HG03558 (cell line): ENCODE data around the gene CEBPG.

Experiments used
- ATAC-seq: cut with Tn5 transposase; IDR thresholded peaks from one replicate; pipeline ENCODE4 v1.9.1; 2021; ENCODE audit warnings: moderate number of reproducible peaks; ENCODE audit not compliant: unreplicated experiment; ENCODE audit errors: extremely low read depth

The CEBPG gene

GRCh38 chr19:33414667-33415605, 41.4 kb downstream of the CEBPG start:
- no peak for ATAC-seq

- no peak for ATAC-seq
Measured at GRCh38 chr19:33416307-33417215, 43.1 kb downstream of the CEBPG start.

GRCh38 chr19:33417751-33418150, 44.2 kb downstream of the CEBPG start:
- no peak for ATAC-seq

DNA sequence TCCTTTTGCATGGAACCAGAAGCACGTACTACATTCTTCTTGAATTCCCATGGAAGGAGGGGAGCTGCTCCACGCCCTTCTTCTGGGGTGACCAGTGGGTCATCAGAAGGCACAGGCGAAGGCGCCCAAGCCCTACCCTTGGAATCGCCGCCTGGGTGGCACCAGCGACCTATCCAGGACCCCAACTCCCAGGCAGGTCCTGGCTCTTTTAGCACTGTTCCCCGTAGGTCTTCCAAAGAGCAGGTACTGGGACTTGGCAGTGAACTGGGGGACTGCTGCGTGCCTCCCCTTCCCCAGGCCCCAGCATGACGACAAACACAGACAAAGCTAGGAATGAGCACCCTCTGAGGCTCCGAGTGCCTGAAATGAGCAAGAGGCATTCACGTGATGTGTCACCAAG, 45.0 kb downstream of the CEBPG start:
- ATAC-seq = no peak

GRCh38 chr19:33418871-33419787, 45.6 kb downstream of the CEBPG start:
- ATAC-seq = no peak

GRCh38 chr19:33419788-33420130, 46.2 kb downstream of the CEBPG start:
- ATAC-seq = no peak

DNA sequence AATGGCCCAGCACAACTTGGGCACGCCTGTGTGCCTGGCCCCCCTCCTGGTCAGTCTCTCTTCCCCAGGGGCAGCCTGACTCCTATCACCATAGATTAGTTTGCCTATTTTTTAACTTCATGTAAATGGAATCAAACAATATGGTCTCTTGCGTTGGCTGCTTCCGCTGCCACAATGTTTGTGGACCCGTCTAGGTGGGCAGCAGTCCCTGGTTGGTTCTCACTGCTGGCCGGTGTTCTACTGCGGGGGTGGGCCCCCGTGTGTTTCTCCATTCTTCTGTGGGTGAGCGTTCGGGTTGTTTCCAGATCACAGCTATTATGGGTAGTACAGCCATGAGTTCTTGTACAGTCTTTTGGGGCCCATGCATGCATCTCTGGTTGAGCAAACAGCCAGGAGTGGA, 47.3 kb downstream of the CEBPG start:
- ATAC-seq = no peak

- no peak for ATAC-seq
Measured at GRCh38 chr19:33421368-33421767, 47.9 kb downstream of the CEBPG start.

DNA sequence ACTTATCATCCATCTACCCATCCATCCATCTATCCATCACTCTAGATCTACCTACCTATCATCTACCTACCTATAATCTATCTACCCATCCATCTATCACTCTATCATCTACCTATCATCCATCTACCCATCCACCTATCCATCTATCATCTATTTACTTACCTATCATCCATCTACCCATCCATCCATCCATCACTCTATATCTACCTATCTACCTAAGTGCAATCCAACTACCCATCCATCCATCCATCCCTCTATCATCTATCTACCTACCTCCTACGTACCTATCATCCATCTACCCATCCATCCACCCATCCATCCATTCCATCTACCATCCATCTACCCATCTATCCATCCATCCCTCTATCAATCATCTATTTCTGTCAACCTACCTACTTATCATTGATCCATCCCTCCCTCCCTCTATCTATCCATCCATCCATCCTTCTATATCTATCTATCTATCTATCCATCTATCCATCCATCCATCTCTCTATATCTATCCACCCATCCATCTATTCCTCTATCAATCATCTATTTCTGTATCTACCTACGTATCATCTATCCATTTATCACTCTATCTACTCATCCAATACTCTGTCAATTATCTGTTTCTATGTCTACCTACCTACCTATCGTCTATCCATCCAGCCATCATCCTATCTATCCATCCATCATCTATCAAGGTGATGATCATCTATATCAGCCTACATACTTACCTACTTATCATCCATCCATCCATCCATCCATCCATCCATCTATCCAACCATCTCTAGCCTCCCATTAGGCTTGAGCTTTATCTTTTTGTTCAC, 49.1 kb downstream of the CEBPG start:
- ATAC-seq = no peak

- no peak for ATAC-seq
Measured at GRCh38 chr19:33424181-33424580, 50.7 kb downstream of the CEBPG start.

- ATAC-seq = no peak
Measured at GRCh38 chr19:33426621-33427361, 53.3 kb downstream of the CEBPG start.

DNA sequence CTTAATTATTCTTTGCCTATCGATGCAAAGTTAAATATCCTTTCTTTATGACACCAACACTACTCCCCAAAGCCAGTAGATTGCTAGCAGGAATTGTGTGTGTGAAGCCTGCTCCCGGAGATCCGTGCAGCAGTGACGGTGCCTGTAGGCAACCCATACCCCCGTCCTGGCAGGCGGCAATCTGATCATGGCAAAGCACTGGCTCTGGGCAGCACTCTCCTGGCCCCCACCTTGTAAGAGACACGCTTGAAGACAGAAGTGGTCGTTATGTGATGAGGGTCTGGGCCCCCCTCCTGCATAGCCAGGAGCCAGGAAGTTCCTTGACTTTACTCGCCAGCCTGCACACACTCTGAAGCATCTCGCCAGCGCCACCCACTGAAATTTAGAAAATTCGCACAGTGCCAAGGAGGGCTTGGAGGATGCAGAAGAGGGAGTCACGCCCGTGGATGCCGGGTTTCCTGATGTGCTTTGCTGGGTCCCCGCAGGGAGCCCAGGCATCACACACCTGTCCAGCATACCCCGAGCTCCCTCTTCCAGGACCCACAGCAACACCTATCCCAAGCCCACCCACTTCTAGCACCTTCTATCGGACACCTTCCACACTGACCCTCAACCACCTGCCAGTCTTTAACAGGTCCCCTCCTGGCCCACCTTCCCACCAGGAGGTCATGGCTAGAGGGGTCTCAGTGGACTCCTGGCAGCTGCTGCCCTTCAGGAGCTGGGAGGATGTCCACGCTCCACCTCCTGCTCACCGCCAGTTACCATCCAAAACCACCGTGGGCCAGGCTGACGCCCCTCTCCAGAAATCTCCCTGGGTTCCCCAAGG, 54.5 kb downstream of the CEBPG start:
- ATAC-seq = no peak

GRCh38 chr19:33428627-33429125, 55.2 kb downstream of the CEBPG start:
- ATAC-seq = no peak

DNA sequence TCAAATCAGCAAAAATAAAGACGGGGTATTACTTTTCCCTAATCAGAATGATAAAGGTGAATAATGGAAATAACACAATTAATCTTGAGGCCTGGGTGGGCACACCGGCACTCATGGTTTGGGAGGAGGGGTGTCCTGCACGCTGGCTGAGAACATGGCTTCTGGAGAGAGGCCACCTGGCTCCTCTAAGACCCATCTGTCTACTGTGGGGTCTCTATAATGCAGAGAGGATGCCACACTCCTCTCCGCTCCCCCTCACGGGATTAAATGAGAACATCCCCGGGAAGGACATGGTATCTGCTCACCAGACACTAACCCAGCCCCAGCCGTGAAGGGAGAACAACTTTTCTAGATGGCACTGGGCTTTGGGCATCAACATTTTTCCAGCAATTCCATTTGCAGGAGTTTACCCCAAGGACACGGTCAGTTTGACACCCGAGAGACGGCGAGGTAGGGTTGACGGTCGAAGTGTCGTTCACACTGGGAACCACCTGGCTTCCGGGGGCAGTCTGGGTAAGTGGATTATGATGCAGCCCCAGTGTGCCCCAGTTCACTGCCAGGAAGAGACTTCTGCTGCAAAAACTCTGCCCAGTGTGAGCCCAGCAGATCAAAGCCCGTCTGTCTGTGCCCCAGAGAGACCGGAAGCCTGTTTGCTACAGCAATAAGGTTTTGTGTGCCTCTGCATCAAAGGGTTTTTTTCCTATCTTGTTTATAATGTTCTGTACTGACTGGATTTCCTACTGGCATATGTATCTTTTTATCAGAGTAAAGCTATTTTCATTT, 56.6 kb downstream of the CEBPG start:
- no peak for ATAC-seq

DNA sequence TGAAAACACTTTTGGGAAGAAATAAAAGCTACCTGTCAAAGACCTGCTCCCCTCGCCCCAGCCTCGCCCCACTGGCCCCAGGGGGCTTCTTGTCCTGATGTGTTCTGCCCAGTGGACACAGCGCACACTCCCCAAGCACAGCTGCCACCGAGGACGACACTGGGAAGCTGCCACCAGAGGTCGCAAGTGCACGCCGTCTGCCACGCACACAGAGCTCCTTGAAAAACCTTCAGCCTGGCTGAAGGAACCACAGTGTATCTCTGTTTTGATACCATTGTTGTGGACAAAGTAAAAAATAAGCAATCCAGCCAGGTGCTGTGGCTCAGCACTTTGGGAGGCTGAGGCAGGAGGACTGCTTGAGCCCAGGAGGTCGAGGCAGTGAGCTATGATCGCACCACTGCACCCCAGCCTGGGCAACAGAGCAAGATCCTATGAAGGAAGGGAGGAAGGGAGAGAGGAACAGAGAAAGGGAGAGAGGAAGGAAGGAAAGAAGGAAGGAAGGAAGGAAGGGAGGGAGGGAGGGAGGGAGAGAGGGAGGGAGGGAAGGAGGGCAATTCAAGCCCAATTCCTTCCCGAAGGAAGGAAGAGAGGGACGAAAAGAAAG, 57.3 kb downstream of the CEBPG start:
- ATAC-seq = no peak

DNA sequence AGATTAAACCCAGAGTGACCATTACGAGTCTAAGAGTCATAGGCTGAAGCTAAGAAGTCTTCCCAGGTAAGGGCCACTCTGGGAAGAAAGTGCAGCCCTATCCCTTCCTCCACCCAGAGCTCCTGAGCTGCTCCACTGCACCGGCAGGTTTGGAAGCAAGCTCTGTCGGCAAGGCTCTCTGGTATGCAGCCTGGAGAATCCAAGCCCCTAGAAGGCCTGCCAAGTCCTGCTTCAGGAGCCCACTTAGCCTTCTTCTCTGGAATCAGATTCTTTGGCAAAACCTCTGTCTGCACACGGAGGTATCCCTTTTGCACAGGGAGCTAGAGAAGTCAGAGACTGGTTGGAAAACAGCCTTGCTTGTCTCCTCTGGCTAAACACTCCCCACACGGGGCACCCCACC, 58.5 kb downstream of the CEBPG start:
- ATAC-seq = no peak
